SK-N-MC (cell line): Measurements from ENCODE around the gene KRT73.

Experiments used
- DNase-seq: peaks from one replicate; pipeline ENCODE4 v3.0.0-alpha.2; 2011; ENCODE audit warnings: low read depth, low spot score
- H3K27ac ChIP-seq: fragments of 200-600 bp; sonication (generic); 2 replicates; pipeline ENCODE4 v1.5.1; 2016; ENCODE audit warnings: mixed run types
- H3K36me3 ChIP-seq: fragments of 200-600 bp; sonication (generic); 2 replicates; pipeline ENCODE4 v1.6.1; 2017; ENCODE audit warnings: antibody characterized with exemption, low read length, mixed read lengths; ENCODE audit not compliant: insufficient read depth
- H3K4me3 ChIP-seq: fragments of 200-600 bp; sonication (generic); 2 replicates; pipeline ENCODE4 v1.5.1; 2016
- H3K9ac ChIP-seq: fragments of 200-600 bp; sonication (generic); 2 replicates; pipeline ENCODE4 v1.8.0; 2017; ENCODE audit warnings: mixed run types, mixed read lengths; ENCODE audit not compliant: insufficient read length
- H3K9me3 ChIP-seq: fragments of 200-600 bp; sonication (generic); 2 replicates; pipeline ENCODE4 v1.6.1; 2017; ENCODE audit warnings: low read depth, mild to moderate bottlenecking, antibody characterized with exemption, low read length, moderate library complexity, mixed read lengths
- EZH2 ChIP-seq: fragments of 200-600 bp; sonication (generic); IDR thresholded peaks from one replicate; pipeline ENCODE4 v1.6.1; 2017; ENCODE audit warnings: antibody characterized with exemption
- FOXP2 ChIP-seq: optimal IDR thresholded peaks from 2 replicates; pipeline ENCODE3; 2011; ENCODE audit warnings: mild to moderate bottlenecking, moderate library complexity; ENCODE audit not compliant: insufficient read depth; ENCODE audit errors: extremely low read length, control extremely low read depth
- POLR2AphosphoS5 ChIP-seq: IDR thresholded peaks from 2 replicates; pipeline ENCODE4 v1.6.1; 2012; ENCODE audit warnings: mild to moderate bottlenecking, low read depth, low read length, borderline replicate concordance

Gene KRT73

DNA sequence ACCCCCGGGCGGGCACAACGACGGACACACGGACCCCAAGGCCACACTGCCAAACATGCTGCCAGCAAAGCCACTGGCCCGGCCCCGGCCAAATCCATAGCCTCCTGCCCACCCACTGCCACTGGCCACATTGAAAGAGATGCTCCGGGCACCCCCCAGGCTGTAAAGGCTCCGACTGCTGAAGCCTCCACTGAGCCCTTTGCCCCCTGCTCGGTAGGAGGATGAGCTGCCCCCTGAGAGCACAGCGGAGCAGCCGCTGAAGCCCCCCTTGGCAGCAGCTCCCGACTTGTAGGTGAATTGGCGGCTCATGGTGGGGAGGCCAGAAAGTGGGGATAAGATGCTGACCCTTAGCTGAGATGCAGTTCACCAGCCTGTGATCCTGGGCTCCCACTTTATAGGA, at the start of gene KRT73:
Gene KRT73, minus strand, starts transcription at position 344 of the 400 bp plus-strand sequence. Its CDS starts 35 bp downstream, at position 309.
- DNase-seq = no peak
- H3K9me3 ChIP-seq = no peaks in the 10 kb centered on the region
- no peak within 1 kb of the TSS for H3K9ac ChIP-seq
- TF ChIP-seq POLR2AphosphoS5 = no peak
- no peak for TF ChIP-seq FOXP2
- no peak within 1 kb of the TSS for H3K4me3 ChIP-seq
- no peak within 1 kb of the TSS for H3K27ac ChIP-seq
- H3K36me3 ChIP-seq = no peaks in the 10 kb centered on the region

GRCh38 chr12:52667931-52668330, 49.6 kb upstream of the KRT73 start:
- Histone ChIP-seq H3K36me3 (no peaks in the 10 kb centered on the region), H3K9ac (no peak overlapping the region), H3K4me3 (no peak overlapping the region), H3K9me3 (no peaks in the 10 kb centered on the region), H3K27ac (no peak overlapping the region)
- TF ChIP-seq POLR2AphosphoS5 (no peak), FOXP2 (no peak), EZH2 (no peak)
- no peak for DNase-seq

GRCh38 chr12:52667509-52667908, 49.1 kb upstream of the KRT73 start:
- Histone ChIP-seq H3K27ac (no peak overlapping the region), H3K36me3 (no peaks in the 10 kb centered on the region), H3K4me3 (no peak overlapping the region), H3K9ac (no peak overlapping the region), H3K9me3 (no peaks in the 10 kb centered on the region)
- no peak for DNase-seq
- TF ChIP-seq FOXP2 (no peak), POLR2AphosphoS5 (no peak), EZH2 (no peak)

GRCh38 chr12:52666471-52666870, 48.1 kb upstream of the KRT73 start:
- DNase-seq = no peak
- Histone ChIP-seq H3K36me3 (no peaks in the 10 kb centered on the region), H3K27ac (no peak overlapping the region), H3K4me3 (no peak overlapping the region), H3K9me3 (no peaks in the 10 kb centered on the region), H3K9ac (no peak overlapping the region)
- TF ChIP-seq FOXP2 = no peak
- TF ChIP-seq POLR2AphosphoS5 = no peak
- no peak for TF ChIP-seq EZH2

DNA sequence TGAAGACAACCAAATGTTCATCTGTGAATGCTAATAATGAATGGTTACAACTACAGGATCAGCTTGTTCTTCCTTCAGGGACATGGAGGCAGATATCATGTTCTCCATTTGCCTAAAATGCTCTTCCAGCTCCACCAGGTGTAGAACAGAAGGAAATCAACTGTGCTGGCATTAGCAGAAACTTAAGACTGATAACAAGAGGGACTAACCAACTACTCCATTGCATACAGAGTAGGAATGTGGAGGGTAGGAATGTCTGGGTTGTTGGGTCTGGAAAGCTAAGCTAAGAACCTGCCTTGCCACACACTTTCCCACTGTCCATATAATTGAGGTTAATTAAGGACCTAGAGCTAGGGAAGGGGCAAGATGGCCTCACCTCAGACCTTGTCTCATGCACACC, 45.1 kb upstream of the KRT73 start:
- TF ChIP-seq FOXP2 = no peak
- TF ChIP-seq EZH2 = no peak
- no peak for TF ChIP-seq POLR2AphosphoS5
- Histone ChIP-seq H3K9me3 (no peaks in the 10 kb centered on the region), H3K27ac (no peak overlapping the region), H3K9ac (no peak overlapping the region), H3K4me3 (no peak overlapping the region), H3K36me3 (no peaks in the 10 kb centered on the region)
- no peak for DNase-seq

DNA sequence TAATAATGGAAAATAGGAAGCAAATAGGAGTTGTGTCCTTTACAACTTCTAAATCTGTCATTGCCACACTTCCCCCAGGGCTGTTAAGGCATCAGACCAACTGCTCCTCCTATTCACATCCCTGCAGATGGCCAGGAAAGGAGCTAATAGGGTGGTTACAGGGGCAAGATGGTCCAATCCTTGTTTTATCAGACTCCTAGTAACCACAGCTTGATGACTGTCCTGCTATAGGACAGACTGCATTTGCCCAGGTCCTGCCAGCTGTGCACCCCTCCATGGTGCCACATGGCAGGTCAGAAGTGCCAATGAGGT, 44.5 kb upstream of the KRT73 start:
- DNase-seq = no peak
- Histone ChIP-seq H3K9ac (no peak overlapping the region), H3K9me3 (no peaks in the 10 kb centered on the region), H3K27ac (no peak overlapping the region), H3K4me3 (no peak overlapping the region), H3K36me3 (no peaks in the 10 kb centered on the region)
- TF ChIP-seq EZH2 = no peak
- no peak for TF ChIP-seq FOXP2
- TF ChIP-seq POLR2AphosphoS5 = no peak

DNA sequence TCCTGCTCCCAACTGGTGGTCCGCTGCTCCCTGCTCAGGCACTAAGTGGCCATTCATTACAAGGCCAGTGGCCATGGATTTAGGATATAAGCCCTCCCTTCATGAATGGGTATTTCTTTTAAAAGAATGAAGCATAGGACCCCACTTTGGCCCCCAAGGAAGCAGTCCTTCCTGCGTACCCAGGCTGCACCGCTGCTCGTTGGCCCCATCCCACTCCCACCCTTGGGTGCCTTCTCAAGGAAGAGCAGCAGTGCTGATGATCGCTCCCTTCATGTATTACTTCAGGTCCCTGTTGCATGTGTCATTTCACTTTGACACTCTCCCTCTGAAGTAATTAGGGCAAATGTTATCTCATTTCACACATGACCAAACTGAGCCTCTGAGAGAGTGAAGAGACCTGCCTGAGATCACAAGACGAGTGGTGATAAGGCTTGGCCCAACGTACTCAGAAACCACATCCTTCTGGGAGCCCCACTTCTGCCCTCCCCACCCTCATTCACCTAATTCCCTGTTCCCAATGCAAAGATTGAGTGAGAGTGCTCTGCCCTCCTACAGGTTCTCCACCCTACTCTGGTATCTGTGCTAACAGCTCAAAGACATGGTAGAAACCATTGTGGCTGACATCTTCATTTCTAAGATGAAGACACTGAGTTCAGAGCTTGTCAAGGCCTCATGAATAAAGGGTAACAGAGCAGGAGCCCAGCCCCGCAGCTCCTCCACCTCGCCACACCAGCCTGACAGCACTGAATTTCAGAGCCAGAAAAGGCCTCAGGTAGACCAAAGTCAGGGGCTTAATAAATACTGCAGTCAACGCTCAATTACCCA, 43.9 kb upstream of the KRT73 start:
- Histone ChIP-seq H3K27ac (no peak overlapping the region), H3K4me3 (no peak overlapping the region), H3K9ac (no peak overlapping the region), H3K9me3 (no peaks in the 10 kb centered on the region), H3K36me3 (no peaks in the 10 kb centered on the region)
- no peak for DNase-seq
- TF ChIP-seq FOXP2 (no peak), EZH2 (no peak), POLR2AphosphoS5 (no peak)

DNA sequence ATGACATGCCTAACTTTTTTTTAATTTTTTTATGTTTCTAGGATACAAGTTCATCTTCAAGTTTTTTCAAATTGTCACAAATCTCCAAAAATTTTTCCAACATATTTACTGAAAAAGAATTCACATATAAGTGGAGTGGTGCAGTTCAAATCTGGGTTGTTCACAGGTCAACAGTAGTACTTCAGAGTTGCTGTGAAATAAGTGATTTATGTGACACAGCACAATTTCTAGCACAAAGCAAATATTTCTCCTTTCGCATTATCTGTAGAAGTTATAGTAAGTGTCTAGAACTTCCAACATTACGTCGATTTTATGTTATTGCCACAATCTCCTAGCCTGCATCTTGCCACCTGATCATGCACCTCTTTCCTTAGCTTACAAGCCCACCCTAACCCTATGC, 43.3 kb upstream of the KRT73 start:
- no peak for DNase-seq
- no peaks in the 10 kb centered on the region for H3K36me3 ChIP-seq
- H3K27ac ChIP-seq = no peak overlapping the region
- TF ChIP-seq FOXP2 (no peak), POLR2AphosphoS5 (no peak), EZH2 (no peak)
- H3K9me3 ChIP-seq = no peaks in the 10 kb centered on the region
- H3K4me3 ChIP-seq = no peak overlapping the region
- no peak overlapping the region for H3K9ac ChIP-seq

- Histone ChIP-seq H3K9me3 (no peaks in the 10 kb centered on the region), H3K36me3 (no peaks in the 10 kb centered on the region), H3K9ac (no peak overlapping the region), H3K27ac (no peak overlapping the region), H3K4me3 (no peak overlapping the region)
- TF ChIP-seq POLR2AphosphoS5 (no peak), FOXP2 (no peak), EZH2 (no peak)
- DNase-seq = no peak
Observed at GRCh38 chr12:52660934-52661499, 42.7 kb upstream of the KRT73 start.
